IMR-90 (cell line): Measurements from ENCODE around the gene SURF2. TPM values are rescaled to one million over a fixed set of nuclear protein-coding genes. Genes with fewer than 3 reads are reported as not detected.
A peak's percentile ranks its signal among the peaks of the same experiment; 100 is the strongest.

Experiments
- ATAC-seq: fragments of 200-7000 bp; cut with Tn5 transposase; 2 replicates; pipeline ENCODE4 v1.9.1; 2020; ENCODE audit warnings: low read depth, mild to moderate bottlenecking, moderate library complexity
- BruUV-seq: library from RNA; stranded (reverse); fragments of 400-500 nt; replicated peaks from 2 replicates; lab custom pipeline; 2021; lab: Mats Ljungman, UMichigan
- CTCF ChIA-PET: fragments of 300-600 bp; formaldehyde crosslinking; extraction: SDS; loops from one replicate; lab custom pipeline; 2021; ENCODE audit warnings: antibody characterized with exemption; lab: Yijun Ruan, JAX
- POLR2A ChIA-PET: fragments of 300-600 bp; sonication (Branson Sonifier 250); formaldehyde crosslinking; loops from one replicate; lab custom pipeline; 2022; ENCODE audit warnings: antibody characterized with exemption; ENCODE audit not compliant: unreplicated experiment; lab: Charles Lee
- DNase-seq: peaks from one replicate; pipeline ENCODE4 v3.0.0; 2013
- H2AFZ ChIP-seq: replicated peaks from 2 replicates; pipeline ENCODE3; 2013; ENCODE audit warnings: low read length, mild to moderate bottlenecking; ENCODE audit not compliant: poor library complexity
- H2AK5ac ChIP-seq: 2 replicates; pipeline ENCODE4 v1.6.1; 2013; ENCODE audit warnings: low read depth, low read length, inconsistent platforms
- H2AK9ac ChIP-seq: replicated peaks from 2 replicates; pipeline ENCODE3; 2013; ENCODE audit warnings: mild to moderate bottlenecking, low read depth, low read length, moderate library complexity; ENCODE audit not compliant: poor library complexity
- H2BK120ac ChIP-seq: 2 replicates; pipeline ENCODE4 v1.6.1; 2013; ENCODE audit warnings: low read depth, low read length, inconsistent platforms
- H2BK15ac ChIP-seq: 3 replicates; pipeline ENCODE4 v1.6.1; 2013; ENCODE audit warnings: low read depth, low read length, inconsistent platforms
- H2BK20ac ChIP-seq: 2 replicates; pipeline ENCODE4 v1.6.1; 2013; ENCODE audit warnings: low read depth, mild to moderate bottlenecking, inconsistent platforms, low read length, moderate library complexity
- H2BK5ac ChIP-seq: 2 replicates; pipeline ENCODE4 v1.6.1; 2013; ENCODE audit warnings: mild to moderate bottlenecking, low read depth, low read length, inconsistent platforms; ENCODE audit not compliant: poor library complexity, severe bottlenecking
- H3K14ac ChIP-seq: replicated peaks from 2 replicates; pipeline ENCODE4 v1.6.1; 2013; ENCODE audit warnings: low read depth, low read length, inconsistent platforms
- H3K18ac ChIP-seq: 2 replicates; pipeline ENCODE4 v1.6.1; 2013; ENCODE audit warnings: low read depth, low read length, control low read depth
- H3K23ac ChIP-seq: 2 replicates; pipeline ENCODE4 v1.6.1; 2013; ENCODE audit warnings: low read depth, low read length, inconsistent platforms
- H3K27ac ChIP-seq: 2 replicates; pipeline ENCODE4 v1.5.1; 2013; ENCODE audit warnings: mild to moderate bottlenecking, control low read depth, low read length; ENCODE audit not compliant: insufficient read depth
- H3K27me3 ChIP-seq: 2 replicates; pipeline ENCODE4 v1.6.1; 2013; ENCODE audit warnings: low read length; ENCODE audit not compliant: control insufficient read depth, insufficient read depth
- H3K36me3 ChIP-seq: 2 replicates; pipeline ENCODE4 v1.6.1; 2013; ENCODE audit warnings: low read length, mixed read lengths; ENCODE audit not compliant: control insufficient read depth, insufficient read depth
- H3K4ac ChIP-seq: 2 replicates; pipeline ENCODE4 v1.6.1; 2013; ENCODE audit warnings: low read depth, low read length, inconsistent platforms
- H3K4me1 ChIP-seq: 2 replicates; pipeline ENCODE4 v1.6.1; 2013; ENCODE audit warnings: low read length, mixed read lengths; ENCODE audit not compliant: control insufficient read depth, insufficient read depth
- H3K4me2 ChIP-seq: 2 replicates; pipeline ENCODE4 v1.6.1; 2013; ENCODE audit warnings: low read depth, mild to moderate bottlenecking, control low read depth, low read length, moderate library complexity
- H3K4me3 ChIP-seq: 2 replicates; pipeline ENCODE4 v1.5.1; 2013; ENCODE audit warnings: low read depth, mild to moderate bottlenecking, control low read depth, low read length, moderate library complexity; ENCODE audit not compliant: insufficient read depth
- H3K56ac ChIP-seq: 2 replicates; pipeline ENCODE4 v1.6.1; 2013; ENCODE audit warnings: low read length, inconsistent platforms; ENCODE audit not compliant: insufficient read depth; ENCODE audit errors: extremely low read depth
- H3K79me1 ChIP-seq, 2 experiments: 2 replicates each; pipeline ENCODE4 v1.6.1; 2013; ENCODE audit warnings: low read length in 2 of 2, inconsistent platforms in 1 of 2, low read depth in 1 of 2
- H3K9ac ChIP-seq: 2 replicates; pipeline ENCODE4 v1.6.1; 2013; ENCODE audit warnings: low read depth, low read length, control low read depth
- H3K9me1 ChIP-seq: 2 replicates; pipeline ENCODE4 v1.6.1; 2013; ENCODE audit warnings: low read length, inconsistent platforms; ENCODE audit not compliant: insufficient read depth
- H3K9me3 ChIP-seq: 2 replicates; pipeline ENCODE4 v1.6.1; 2013; ENCODE audit warnings: low read length; ENCODE audit not compliant: control insufficient read depth, insufficient read depth
- H4K20me1 ChIP-seq: 2 replicates; pipeline ENCODE4 v1.6.1; 2013; ENCODE audit warnings: low read length, inconsistent platforms; ENCODE audit not compliant: insufficient read depth
- H4K5ac ChIP-seq: 2 replicates; pipeline ENCODE4 v1.6.1; 2013; ENCODE audit warnings: mild to moderate bottlenecking, low read depth, low read length, control low read depth
- H4K8ac ChIP-seq, 2 experiments: 2 replicates each; pipeline ENCODE4 v1.6.1; 2013; ENCODE audit warnings: low read depth in 2 of 2, low read length in 2 of 2, control low read depth in 1 of 2, inconsistent platforms in 1 of 2
- H4K91ac ChIP-seq: 2 replicates; pipeline ENCODE4 v1.6.1; 2013; ENCODE audit warnings: low read depth, low read length, inconsistent platforms; ENCODE audit not compliant: insufficient read depth
- CEBPB ChIP-seq: IDR thresholded peaks from 2 replicates; pipeline ENCODE4 v1.6.1; 2012; ENCODE audit warnings: low read depth, low read length, improper control_type of control experiment
- RAD21 ChIP-seq: IDR thresholded peaks from 2 replicates; pipeline ENCODE4 v1.6.1; 2012; ENCODE audit warnings: low read length, improper control_type of control experiment
- WGBS, 2 experiments: methylation state at CpG; one replicate each; pipeline versions ENCODE4 v1.1.5 to v1.1.7; 2013; ENCODE audit warnings: missing lambda C conversion rate in 2 of 2; ENCODE audit not compliant: insufficient read length in 1 of 2; ENCODE audit errors: extremely low coverage in 2 of 2; 5-methylcytosine and 5-hydroxymethylcytosine counted together
- dilution Hi-C: fragments of 300-500 bp; cut with HindIII; formaldehyde crosslinking; loops from one replicate; pipeline ENCODE4 v1.14.3; 2018; ENCODE audit warnings: low sequenced_read_pairs; ENCODE audit not compliant: unreplicated experiment
- in situ Hi-C: fragments of 300-500 bp; cut with MboI; formaldehyde crosslinking; loops from 3 replicates; pipeline ENCODE4 v1.14.3; 2019; ENCODE audit warnings: low sequenced_read_pairs, inconsistent platforms, mixed read lengths
- intact Hi-C: fragments of 100-400 bp; cut with micrococcal nuclease; formaldehyde crosslinking; loops from 2 replicates; pipeline ENCODE4 v1.10.0; 2022
- polyA plus RNA-seq, 3 experiments: library from polyadenylated mRNA; depleted of rRNA; stranded (reverse); fragments of >200 nt; gene quantifications; 2 replicates each; pipeline ENCODE4 v1.2.3, GENCODE V29; 2012; ENCODE audit warnings: low replicate concordance in 1 of 3
- total RNA-seq: library from RNA; depleted of rRNA; stranded (reverse); fragments of >200 nt; gene quantifications from 2 replicates; pipeline ENCODE4 v1.2.3, GENCODE V29; 2012
- TF ChIP-seq, protein P1 (sequence below): conservative IDR thresholded peaks from 2 replicates; pipeline ENCODE4 v1.5.1; 2012; ENCODE audit warnings: mild to moderate bottlenecking, low read depth, low read length, improper control_type of control experiment

The SURF2 gene
- total and polyA plus RNA-seq, 2 of the 4 experiments (the other 2 are of a cell fraction): 9.9 to 16.3 TPM

DNA sequence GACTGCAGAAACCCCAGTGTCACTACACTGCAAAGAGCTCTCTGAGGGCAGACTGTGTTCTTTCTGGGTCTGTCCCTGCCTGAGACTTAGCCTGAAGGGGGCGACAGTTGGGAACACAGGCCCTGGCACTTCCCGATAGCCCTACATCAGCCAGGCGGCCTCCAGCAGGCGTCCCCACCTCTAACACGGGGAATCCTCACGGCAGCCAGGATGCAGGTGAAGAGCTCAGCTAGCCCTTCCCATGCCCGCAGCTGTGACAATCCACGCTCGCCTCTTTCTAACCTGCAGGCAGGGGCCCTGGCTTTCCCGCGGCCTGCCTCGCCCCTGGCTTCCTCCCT is 14.3 kb upstream of the SURF2 start:
- H3K56ac ChIP-seq: no peak overlapping the region
- H4K5ac ChIP-seq: no peak overlapping the region
- H3K14ac ChIP-seq: no peak overlapping the region
- peaks cover 7% of the 10 kb centered on the region for H3K4me1 ChIP-seq
- 93% methylated on average over 6 of the region's 12 CpGs; no CpG with 5 or more reads in 1 of the 2 experiments for WGBS, 2 experiments
- no peak overlapping the region for H2AFZ ChIP-seq
- dilution Hi-C loops (no loop called here), intact Hi-C loops (no loop called here), in situ Hi-C loops (no loop called here)
- ATAC-seq: no peak
- POLR2A ChIA-PET: no interaction called here
- DNase-seq: no peak
- H3K18ac ChIP-seq: no peak overlapping the region
- H3K9ac ChIP-seq: no peak overlapping the region
- peaks cover 15 to 39% of the 10 kb centered on the region in 2 experiments; a peak in 3 of 4 replicates for H3K79me1 ChIP-seq
- no peak overlapping the region for H3K4ac ChIP-seq
- peaks cover 3% of the 10 kb centered on the region; the same call in 1 of the 2 replicates for H3K9me1 ChIP-seq
- no peaks in the 10 kb centered on the region for H3K27me3 ChIP-seq
- H2BK15ac ChIP-seq: no peak overlapping the region
- no peak overlapping the region for H3K27ac ChIP-seq
- no peak overlapping the region for H2AK9ac ChIP-seq
- no peak overlapping the region for H2AK5ac ChIP-seq
- H4K8ac ChIP-seq: no peak overlapping the region
- no peak overlapping the region for H2BK5ac ChIP-seq
- no peak overlapping the region for H3K4me2 ChIP-seq
- no peak overlapping the region for H2BK120ac ChIP-seq
- TF ChIP-seq RAD21 (no peak), CEBPB (no peak)
- TF ChIP-seq, protein P1, sequence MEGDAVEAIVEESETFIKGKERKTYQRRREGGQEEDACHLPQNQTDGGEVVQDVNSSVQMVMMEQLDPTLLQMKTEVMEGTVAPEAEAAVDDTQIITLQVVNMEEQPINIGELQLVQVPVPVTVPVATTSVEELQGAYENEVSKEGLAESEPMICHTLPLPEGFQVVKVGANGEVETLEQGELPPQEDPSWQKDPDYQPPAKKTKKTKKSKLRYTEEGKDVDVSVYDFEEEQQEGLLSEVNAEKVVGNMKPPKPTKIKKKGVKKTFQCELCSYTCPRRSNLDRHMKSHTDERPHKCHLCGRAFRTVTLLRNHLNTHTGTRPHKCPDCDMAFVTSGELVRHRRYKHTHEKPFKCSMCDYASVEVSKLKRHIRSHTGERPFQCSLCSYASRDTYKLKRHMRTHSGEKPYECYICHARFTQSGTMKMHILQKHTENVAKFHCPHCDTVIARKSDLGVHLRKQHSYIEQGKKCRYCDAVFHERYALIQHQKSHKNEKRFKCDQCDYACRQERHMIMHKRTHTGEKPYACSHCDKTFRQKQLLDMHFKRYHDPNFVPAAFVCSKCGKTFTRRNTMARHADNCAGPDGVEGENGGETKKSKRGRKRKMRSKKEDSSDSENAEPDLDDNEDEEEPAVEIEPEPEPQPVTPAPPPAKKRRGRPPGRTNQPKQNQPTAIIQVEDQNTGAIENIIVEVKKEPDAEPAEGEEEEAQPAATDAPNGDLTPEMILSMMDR: 0 out of 2 replicates have a peak, but pooled peaks have one; percentile 15
- no TSS peak for BruUV-seq
- peaks cover 10% of the 10 kb centered on the region; the same call in 1 of the 2 replicates for H4K20me1 ChIP-seq
- H3K9me3 ChIP-seq: no peaks in the 10 kb centered on the region
- H3K23ac ChIP-seq: no peak overlapping the region
- H2BK20ac ChIP-seq: no peak overlapping the region
- H3K36me3 ChIP-seq: peaks cover 63% of the 10 kb centered on the region
- no peak overlapping the region for H4K91ac ChIP-seq
- CTCF ChIA-PET: interaction anchor here (0.6 kb wide), 2 partner anchors 13 to 22 kb away, joined by 3 read pairs; no protein-coding TSS in a partner anchor
- no peak overlapping the region for H3K4me3 ChIP-seq
